Activated T-cell treated with anti-CD3 and anti-CD28 coated beads for 4 hours (primary cell): ENCODE measurements around the gene MICU1.
"Not testable (repeated sequence)": the region's sequence is repeated elsewhere in the genome, so short reads cannot be mapped to it uniquely, and the experiment has no call there.

Experiments used
- DNase-seq: peaks from one replicate; pipeline ENCODE4 v3.0.0-alpha.2; 2020

Gene MICU1

DNA sequence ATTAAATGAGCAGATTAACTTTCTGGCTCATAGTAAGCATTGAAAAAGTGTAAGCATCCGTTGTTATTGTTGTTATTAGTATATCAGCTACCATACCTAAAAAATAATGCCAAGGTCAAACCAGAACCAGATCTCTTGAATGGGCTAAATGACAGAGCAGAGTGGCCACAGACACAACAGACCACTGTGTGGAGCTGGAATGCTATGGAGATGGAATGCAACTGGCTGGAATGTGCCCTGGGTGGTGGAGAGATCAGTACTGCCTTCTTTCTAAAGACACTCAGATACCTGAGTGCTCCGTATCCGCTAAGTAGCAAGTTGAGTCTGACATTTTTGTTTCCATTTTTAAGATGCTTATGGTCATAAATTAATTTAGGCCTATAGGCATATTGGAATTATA, 250.7 kb downstream of the MICU1 start:
- DNase-seq = no peak

DNA sequence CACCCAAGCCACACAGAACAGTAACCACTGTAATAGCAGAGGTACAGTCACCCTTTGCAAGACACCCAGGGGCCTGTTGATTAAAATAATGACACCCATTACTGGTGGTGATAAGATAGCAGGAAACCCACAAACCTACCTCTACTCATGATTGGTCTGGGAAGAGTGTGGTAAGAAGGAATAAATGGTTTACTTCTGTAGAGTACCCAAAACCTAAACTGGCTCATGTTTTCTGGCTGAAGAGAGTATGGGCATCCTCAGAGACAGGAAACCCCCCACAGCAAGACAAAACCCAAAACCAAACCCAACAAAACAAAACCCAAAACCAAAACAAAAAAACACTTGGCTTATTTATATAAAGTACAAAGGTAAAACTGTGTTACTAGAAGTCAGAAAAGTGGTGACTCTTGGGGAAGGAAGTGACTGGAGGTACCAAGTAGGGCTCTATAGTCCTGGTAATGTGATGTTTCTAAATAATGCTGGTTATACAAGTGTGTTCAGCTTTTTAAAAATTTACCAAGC, 255.6 kb downstream of the MICU1 start:
- no peak for DNase-seq

DNA sequence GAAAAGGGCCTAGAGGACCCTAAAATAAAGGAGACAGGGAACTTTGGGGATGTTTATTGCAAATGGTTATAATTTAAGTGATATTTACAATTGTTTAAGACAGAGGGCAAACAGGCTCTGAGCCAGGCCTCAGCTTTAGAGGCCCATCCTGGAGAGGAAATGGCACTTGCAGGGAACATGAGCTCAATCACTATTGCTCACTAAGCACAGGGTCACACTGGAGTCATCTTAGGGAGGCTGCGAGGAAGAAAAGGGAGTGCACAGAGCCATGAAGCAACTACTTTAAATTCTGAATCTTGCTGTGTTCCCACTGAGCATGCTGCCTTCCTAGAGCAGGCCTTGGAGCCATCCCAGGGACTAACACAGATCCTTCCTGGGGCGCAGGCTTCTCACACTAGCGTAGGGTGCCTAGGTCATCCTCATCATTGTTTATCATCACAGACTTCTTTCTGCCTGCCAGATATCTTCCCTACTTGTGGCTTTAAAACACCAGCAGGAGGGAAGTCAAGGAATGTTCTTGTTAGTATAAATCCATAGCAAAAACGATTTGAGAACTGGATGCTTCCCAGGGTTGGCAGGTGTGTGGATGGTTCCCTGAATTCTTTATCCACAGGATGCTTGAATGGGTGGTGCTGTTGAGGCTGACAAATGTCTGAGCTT, 258.4 kb downstream of the MICU1 start:
- no peak for DNase-seq

DNA sequence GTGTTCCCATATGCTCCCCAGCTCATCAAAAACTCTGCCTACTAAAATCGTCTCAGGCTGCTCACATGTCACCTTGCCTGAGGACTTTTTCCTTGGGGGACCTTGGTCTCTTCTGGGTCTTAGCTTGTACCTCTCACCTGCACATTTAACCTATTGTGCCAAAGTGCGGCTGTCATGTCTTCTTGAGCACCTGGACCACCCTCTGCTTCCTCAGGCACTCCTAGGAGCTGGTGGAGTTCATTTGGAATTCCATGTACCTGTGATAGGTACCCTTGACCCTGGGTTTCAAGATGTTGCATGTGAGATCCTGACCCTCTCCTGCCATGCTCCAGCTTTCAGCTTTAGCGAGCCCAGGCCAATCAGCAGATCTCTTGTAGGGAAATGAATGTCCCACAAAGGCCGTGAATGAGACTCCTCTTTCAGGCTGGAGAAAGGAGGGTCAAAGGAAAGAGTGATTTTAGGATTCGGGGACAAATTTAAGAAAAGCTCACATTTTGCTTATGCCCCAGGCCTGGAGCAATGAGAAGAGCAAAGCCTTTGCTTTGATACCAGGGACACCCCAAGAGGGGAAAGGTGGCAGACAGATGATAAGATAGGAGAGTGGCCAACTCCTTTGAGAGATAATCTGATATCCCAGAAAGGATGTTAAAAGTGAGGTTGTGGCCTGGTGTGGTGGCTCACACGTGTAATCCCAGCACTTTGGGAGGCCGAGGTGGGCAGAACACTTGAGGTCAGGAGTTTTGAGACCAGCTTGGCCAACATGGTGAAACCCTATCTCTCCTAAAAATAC, 260.6 kb downstream of the MICU1 start:
- DNase-seq = no peak

DNA sequence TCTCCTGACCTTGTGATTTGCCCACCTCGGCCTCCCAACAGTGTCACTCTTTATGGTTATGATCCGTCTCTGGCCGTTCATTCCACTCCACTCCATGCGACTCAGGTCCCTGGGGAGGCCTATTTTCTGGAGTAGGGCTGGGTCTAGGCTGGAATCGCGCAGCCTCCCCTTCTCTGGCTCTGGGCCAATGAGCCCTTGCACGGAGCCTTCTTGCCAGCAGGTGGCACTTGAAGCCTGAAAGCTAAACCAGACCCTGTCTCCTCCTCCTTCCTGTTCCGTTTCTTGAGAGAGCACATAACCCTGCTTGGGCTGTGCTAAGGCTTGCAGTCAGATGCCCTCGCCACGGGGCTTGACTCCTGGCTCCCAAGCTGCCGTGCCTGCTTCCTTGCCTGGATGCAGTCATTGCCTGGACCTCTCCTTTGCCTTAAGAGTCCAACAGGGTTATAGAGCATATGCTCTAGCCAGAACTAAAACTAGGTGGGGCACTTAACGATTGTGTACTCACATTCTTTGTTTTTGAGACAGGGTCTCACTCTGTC, 261.6 kb downstream of the MICU1 start:
- peak; percentile 75 for DNase-seq

DNA sequence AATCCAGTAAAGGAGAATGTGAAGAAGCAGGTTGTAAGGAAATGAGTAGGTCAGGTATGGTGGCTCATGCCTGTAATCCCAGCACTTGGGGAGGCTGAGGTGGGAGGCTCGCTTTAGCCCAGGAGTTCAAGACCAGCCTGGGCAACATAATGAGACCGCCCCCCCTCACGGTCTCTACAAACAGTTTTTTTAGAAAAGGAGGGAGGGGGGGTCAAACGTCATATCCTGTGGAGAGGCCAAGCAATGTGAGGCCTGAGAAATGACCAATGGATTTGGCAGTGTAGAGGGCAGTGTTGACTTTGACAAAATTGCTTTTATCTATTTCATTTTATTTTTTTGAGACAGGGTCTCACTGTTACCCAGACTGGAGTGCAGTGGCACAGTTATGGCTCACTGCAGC, 268.9 kb downstream of the MICU1 start:
- no peak for DNase-seq

DNA sequence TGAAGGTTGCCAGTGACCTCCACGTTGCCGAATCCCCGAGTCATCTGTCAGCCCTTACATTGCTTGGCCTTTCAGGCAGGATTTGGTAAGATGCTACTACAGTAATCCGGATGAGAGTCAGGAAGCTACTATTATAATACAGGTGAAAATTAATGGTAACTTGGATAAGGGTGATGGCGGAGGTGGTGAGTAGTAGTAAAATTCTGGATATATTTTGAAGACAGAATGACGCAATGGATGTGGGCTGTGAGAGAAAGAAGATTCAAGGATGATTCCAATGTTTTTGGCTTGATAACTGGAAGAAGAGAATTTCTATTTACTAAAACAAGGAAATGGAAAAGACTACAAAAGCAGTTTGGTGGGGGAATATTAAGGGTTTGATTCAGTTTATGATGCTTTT, 269.8 kb downstream of the MICU1 start:
- no peak for DNase-seq

DNA sequence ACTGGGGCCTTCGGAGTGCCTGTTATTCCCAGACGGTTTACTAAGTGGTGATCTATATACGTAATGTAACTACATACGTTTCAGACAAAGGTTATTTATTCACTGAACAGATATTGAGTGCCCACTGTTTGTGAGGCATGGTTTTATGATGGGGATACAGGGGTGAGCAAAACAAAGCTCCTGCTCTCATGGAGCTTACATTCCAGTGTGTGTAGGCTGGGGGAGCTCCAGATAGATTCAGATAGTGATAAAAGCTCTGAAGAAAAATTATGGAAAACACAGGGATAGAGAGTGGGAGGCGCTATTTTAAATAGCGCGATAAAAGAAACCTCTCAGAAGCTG, 270.7 kb downstream of the MICU1 start:
- no peak for DNase-seq

DNA sequence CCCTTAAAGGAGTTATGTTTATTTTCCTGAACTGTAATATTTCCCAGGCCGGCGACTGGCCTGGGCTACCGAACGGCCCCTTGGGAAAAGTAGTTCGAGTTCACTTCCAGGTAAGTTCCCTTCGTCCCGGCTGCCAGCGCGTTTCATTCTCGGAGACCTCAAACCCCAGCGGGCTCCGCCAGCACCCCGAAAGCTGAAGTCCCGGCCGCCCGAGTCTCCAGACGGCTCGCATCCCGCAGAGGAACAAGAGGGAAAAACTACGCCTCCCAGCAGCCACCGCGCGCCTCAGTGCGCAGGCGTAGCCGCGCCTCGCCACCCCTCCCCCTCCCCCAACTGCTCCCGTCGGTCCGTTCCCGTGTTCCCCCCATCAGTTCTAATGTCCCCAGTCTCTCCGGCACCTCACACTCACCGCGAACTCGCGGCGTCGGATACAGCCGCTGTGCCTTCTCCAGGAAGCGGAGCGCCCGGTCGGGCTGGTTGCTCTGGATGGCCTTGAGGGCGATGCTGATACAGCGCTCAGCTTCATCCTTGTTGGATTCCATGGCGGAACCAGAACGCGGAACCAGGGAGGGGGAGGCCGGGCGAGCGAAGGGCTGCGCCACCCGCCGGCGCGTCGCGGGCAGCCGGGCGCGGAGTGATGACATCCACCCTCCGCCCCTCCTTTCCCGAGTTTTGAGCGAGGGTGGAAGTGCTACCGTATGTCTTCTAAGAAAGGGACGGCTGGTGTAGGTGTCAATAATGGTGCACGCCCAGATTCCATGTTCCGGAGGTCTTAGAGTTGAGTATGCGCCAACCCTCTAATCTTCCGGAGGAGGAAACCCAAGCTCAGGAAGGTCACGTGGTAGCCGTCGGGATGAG, 271.3 kb downstream of the MICU1 start, which contains the start of gene DNAJB12:
Gene DNAJB12, minus strand, starts transcription at position 564 of the 858 bp plus-strand sequence. Its CDS starts 22 bp downstream, at position 542.
- DNase-seq = peak; percentile 84

DNA sequence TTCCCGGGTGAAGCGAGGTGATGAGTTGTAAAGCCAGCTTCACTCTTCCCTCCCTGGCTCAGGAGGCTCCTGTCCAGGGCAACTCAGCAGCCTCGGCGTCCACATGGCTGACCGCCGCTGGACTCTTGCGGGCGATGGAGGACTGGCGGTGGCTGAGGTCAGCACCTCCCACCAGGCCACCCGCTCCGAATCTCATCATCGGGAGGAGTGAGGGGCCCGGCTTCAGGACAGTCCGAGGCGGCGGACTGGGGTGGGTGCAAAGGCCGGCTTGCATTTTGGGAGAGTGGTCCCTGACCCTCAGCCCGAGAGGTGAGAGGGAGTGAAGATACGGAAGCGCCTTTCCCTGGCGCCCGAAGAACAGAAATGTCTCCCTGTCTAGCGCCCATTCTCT, 271.9 kb downstream of the MICU1 start:
- no peak for DNase-seq

DNA sequence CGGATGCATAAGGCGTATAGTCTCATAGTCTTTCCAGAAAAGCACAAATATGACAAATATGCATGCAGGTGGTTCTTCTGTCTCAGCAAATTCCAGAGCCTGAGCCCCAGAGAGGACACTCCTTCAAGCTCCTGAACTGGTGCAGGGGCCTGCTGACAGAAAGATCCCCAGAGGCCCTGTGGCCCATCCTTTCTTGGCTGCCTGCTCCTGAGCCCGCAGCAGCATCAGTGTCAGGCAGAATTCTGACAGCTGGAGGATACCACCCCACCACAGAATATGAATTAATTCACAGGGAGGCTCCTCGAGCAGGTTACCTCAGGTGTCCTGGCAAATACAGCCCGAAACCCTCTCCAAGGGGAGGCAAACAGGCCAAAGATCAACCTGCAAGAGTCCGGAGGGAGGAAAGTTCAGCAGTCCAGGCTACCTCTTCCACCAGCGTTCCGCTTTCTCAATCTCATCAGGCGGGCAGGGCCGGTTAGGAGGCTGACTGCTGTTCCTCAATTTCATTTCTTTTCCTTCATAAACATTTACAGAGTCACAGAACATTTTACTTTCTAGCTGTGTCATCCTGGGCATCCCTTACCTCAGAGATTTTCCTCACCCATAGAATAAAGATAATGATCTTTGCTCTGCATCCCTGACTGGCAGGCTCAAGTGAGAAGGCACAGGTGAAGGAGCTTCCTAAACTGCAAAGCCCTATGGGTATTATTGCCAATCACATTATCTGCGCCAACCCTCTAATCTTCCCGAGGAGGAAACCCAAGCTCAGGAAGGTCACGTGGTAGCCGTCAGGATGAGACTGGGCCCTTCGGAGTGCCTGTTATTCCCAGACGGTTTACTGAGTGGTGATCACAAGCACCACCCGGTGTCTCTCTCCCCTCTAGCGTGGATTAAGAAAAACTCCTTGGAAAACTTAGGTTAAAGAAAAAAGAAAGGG, 272.6 kb downstream of the MICU1 start:
- no peak for DNase-seq

DNA sequence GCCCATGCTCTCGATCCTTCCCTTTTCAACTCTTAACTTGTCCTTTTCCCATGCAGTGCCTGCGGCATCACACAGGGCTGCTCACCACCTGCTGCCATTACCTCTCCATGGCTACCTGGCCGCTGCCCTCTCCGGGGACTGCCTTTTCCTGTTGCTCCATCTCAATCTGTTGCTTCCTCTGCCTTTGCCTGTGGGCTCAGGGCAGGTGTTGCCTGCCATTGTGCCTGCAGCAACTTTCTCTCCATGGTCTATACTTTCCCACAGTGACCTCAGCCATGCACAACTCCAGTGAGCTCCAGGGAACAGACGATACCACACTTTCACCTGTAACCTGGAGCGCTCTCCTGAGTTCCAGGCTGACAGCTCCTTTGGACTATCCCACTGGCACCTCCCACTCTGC, 274.4 kb downstream of the MICU1 start:
- DNase-seq = no peak

DNA sequence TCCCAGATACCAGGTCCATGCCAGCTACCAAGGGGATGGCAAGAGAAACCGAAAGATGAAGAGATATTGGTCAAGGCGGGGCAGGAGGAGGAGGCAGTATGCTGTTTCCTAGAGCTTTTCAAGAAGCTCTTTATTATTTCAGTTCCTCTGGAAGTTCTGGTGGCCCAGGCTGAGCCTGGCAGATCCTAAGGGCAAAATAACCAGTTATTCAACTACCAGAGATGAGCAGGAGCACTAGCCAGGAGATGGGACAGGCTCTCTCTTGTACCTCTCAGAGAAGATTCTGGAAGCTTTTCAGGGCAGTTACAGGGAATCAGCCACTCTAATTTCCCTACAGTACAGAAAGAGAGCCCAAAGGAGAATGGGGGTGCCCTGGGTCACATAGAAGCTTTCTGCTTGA, 276.4 kb downstream of the MICU1 start:
- DNase-seq = no peak

DNA sequence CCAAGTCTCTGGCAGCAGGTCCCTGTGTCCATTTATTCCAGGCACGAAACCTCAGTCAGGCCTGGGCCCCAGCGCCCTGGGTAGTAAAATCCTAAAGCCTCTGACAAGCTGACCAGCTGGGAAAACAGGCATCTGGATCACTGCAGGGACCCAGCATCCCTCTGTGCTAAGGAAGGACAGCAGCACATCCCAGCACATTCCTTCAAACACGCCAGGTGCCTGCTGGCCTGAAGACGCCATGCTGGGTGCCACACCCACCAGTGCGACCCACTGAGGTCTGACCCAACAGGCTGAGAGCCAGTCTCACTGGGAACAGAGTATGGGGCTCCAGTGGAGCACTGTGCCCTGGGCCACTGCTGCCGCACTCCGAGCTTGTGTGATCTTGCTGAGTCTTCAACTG, 277.6 kb downstream of the MICU1 start:
- DNase-seq = no peak

DNA sequence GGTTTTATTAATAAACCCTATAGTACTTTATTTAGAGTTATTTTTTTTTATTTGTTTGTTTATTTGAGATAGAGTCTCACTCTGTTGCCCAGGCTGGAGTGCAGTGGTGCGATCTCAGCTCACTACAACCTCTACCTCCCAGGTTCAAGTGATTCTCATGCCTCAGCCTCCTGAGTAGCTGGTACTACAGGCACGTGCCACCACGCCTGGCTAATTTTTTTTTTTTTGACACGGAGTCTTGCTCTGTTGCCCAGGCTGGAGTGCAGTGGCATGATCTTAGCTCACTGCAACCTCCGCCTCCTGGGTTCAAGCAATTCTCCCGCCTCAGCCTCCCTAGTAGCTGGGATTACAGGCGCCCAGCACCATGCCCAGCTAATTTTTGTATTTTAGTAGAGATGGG, 279.8 kb downstream of the MICU1 start:
- not testable (repeated sequence) for DNase-seq

DNA sequence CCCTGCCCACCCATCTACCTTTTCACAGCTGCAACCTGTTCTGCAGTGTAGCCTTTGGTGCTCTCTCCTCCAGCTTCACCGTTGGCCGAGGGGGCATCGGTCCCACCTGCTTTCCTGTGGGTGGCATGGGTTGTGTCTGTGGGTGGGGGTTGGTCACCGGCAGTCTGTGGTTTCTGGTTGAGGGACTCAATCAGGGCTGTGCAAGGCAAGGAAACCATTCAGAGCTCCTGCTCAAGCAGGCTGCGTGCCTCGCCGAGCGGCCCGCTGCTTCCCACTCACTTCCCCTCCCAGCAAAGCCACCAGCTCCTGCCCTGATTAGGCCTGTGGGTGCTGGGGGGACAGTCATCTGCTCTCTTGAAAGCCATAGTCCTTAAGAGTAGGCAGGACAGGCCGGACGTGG, 280.9 kb downstream of the MICU1 start:
- no peak for DNase-seq

DNA sequence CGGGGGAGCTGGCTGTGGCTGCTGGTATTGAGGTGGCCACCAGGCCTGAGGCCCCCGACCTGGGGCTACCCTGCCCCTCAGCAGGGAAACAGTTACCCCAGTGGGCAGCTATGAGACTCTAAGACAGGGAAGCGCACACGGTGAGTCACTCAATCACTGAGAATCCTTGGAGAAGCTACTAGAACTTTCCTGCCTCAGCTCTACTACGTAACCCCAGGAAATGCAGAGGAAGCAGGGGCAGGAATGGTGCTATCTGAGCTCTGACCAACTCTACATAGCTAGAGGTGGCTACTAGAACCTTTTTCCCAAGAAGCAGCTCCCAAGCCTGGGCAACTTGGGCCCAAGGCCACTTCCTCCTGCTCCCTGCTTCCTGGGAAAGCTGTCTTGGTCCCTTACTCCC, 283.0 kb downstream of the MICU1 start:
- no peak for DNase-seq

DNA sequence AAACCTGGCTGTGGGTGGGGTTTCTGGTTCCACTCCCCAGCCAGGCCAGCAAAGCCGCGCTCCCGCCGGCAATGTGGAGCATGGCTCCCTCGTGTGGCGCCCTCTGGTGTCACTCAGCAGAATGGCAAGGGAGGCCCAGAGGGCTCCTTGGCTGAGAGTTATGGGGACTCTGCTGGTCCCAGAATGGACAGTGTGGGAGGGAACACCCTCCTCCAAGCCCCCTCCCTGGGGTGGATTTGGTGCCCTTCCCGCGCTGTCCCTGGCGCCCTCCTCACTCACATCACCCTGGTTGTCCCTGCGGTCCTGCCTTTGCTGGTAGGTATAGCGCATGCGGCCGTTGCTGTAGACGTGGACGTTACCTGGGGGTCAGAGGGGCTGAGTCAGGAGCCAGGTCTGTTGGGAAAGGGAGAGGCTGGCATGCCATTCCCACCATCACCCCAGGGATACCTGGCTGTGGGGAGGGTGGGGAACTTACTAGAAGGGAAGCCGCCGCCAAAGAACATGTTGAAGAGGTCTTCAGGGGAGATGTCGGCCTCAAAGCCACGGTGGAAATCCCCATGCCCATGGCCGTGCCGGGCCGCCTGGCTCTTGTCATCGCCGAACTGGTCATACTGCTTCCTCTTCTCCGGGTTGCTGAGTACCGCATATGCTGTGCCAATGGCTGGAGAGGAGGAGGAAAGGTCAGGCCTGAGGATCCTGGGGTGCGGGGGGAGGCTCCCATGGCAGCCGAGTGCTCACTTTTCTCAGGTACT, 285.2 kb downstream of the MICU1 start:
- peak; percentile 67 for DNase-seq

DNA sequence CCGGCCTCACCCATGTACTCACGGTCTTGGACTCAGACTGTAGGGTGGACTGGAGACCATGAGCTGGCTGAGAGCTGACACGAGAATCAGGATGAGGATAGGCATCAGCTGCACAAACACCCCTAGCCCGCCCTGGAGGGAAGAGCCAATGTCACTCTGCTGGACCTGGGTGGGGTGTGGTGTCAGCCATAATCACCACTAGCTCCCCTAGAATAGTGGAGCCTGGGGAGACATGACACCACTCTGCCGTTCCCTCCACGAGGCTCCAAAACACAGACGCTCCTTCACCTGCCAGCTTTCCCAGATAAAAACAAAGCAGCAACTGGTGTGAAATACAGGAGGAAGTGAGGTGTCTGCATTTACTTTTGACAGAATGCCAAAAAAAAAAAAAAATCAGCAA, 287.7 kb downstream of the MICU1 start:
- no peak for DNase-seq

DNA sequence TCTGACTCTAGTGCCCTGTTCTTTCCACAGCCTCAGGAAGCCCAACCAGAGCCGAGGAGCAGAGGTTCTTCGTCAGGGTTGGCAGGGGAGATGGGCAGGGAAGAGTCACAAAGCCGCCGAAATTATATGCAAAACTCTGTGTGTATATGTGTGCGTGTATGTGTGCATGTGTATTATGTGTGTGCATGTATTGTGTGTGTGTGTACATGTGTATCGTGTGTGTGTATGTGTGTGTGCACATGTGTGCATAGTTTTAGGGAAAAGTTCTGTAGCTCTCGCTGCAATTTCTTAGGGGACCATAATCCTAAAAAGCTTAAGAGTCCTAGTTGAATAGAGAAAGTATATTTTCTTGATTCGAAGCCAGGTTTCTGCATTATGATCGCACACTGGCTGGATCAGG, 288.2 kb downstream of the MICU1 start:
- DNase-seq = no peak

DNA sequence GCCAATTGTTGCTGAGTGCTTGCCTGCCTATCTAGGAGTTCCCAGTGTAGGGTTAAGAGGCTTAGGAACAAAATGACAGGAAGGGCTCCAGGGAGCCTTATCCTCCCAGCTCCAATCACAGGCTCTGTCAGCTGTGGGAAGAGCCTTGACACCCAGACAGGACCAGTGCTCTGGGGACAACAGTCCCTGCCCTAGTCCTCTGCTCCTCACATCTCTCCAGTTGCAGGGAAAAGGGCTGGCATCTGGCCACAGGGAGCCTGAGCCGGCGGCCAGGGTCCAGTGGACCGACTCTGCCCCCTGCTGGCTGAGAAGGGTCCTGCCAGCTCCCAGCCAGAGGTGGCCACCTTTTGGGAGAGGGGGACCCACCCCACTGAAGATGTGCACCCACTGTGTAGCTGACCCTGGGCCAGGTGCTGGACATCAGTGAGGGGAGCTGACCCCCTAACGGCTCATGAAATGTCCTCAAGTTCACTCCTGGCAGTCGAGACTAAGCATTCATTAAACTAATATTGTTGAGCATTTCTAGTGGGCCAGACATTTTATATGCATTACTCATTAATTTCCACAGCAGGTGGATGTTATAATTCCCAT, 288.7 kb downstream of the MICU1 start:
- DNase-seq = peak; percentile 58
